Measurements from ENCODE around the gene TNFRSF21. TPM values are rescaled to one million over a fixed set of nuclear protein-coding genes. Genes with fewer than 3 reads are reported as not detected.

TNFRSF21 gene
- total RNA-seq, 1 donor: 1.4 TPM

DNA sequence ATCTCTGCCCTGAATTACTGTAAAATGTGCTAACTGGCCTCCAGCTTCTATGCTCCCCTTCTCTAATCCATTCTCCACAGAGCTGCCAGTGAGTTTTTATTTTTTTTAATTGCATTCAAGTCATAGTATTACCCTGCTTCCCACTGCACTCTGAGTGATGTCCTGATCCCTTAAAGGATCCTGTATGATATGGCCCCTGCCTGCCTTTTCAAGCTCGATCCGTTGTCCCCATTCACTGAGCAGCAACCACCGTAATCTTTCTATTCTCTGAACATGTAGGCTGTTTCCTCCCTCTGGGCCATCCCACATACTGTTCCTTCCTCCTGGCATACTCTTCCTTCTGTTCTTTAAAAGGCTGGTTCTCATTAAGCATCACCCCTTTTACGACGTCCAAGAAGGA, 9.3 kb downstream of the TNFRSF21 start:
- Histone ChIP-seq H3K9me3 (ENCODE audit: low read depth, low read length) (no peaks in the 10 kb centered on the region), H3K4me3 (ENCODE audit: insufficient read depth, low read length) (no peak overlapping the region), H3K4me1 (ENCODE audit: insufficient read depth, low read length) (no peaks in the 10 kb centered on the region), H2AFZ (ENCODE audit: low read length) (no peak overlapping the region), H3K27me3 (ENCODE audit: insufficient read depth, low read length) (peaks cover 3% of the 10 kb centered on the region), H3K36me3 (ENCODE audit: insufficient read depth, low read length) (no peaks in the 10 kb centered on the region), H3K4me2 (ENCODE audit: insufficient read depth, low read length) (no peak overlapping the region), H3K79me2 (ENCODE audit: insufficient read depth, low read length) (no peaks in the 10 kb centered on the region), H3K27ac (ENCODE audit: low read depth, low read length) (no peak overlapping the region), H4K20me1 (ENCODE audit: insufficient read depth, low read length) (no peaks in the 10 kb centered on the region)
- DNase-seq (ENCODE audit: insufficient read length, low spot score, missing footprints): no peak
- TF ChIP-seq, protein P1, sequence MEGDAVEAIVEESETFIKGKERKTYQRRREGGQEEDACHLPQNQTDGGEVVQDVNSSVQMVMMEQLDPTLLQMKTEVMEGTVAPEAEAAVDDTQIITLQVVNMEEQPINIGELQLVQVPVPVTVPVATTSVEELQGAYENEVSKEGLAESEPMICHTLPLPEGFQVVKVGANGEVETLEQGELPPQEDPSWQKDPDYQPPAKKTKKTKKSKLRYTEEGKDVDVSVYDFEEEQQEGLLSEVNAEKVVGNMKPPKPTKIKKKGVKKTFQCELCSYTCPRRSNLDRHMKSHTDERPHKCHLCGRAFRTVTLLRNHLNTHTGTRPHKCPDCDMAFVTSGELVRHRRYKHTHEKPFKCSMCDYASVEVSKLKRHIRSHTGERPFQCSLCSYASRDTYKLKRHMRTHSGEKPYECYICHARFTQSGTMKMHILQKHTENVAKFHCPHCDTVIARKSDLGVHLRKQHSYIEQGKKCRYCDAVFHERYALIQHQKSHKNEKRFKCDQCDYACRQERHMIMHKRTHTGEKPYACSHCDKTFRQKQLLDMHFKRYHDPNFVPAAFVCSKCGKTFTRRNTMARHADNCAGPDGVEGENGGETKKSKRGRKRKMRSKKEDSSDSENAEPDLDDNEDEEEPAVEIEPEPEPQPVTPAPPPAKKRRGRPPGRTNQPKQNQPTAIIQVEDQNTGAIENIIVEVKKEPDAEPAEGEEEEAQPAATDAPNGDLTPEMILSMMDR (IDR thresholded peaks at IDR 0.05; ENCODE audit: extremely low read depth, low read depth, low read length): no peak

- Histone ChIP-seq H3K4me3 (ENCODE audit: insufficient read depth, low read length) (no peak overlapping the region), H3K79me2 (ENCODE audit: insufficient read depth, low read length) (no peaks in the 10 kb centered on the region), H2AFZ (ENCODE audit: low read length) (no peak overlapping the region), H3K4me2 (ENCODE audit: insufficient read depth, low read length) (no peak overlapping the region), H3K27ac (ENCODE audit: low read depth, low read length) (no peak overlapping the region), H4K20me1 (ENCODE audit: insufficient read depth, low read length) (no peaks in the 10 kb centered on the region), H3K36me3 (ENCODE audit: insufficient read depth, low read length) (no peaks in the 10 kb centered on the region), H3K27me3 (ENCODE audit: insufficient read depth, low read length) (peaks cover 3% of the 10 kb centered on the region), H3K9me3 (ENCODE audit: low read depth, low read length) (no peaks in the 10 kb centered on the region), H3K4me1 (ENCODE audit: insufficient read depth, low read length) (no peaks in the 10 kb centered on the region)
- TF ChIP-seq, protein P1 (IDR thresholded peaks at IDR 0.05; ENCODE audit: extremely low read depth, low read depth, low read length): no peak
- no peak for DNase-seq (ENCODE audit: insufficient read length, low spot score, missing footprints)
Observed at GRCh38 chr6:47299965-47300364, 9.7 kb downstream of the TNFRSF21 start.

DNA sequence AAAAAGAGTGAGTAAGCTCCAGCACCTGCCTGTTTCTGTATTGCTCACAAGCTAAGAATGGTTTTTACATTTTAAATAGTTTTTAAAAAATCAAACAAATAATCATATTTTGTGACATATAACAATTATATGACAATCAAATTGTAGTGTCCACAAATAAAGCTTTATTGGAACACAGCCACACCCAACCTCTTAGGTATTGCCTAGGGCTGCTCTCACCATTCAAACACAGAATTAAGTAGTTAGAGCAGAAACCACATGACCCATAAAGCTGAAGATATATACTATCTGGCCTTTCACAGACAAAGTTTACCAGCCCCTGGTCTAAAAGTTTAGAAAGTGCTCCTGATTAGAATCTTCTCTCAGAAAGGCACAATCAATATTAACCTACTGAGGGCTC, 11.2 kb downstream of the TNFRSF21 start:
- H2AFZ ChIP-seq (ENCODE audit: low read length): no peak overlapping the region
- no peak for DNase-seq (ENCODE audit: insufficient read length, low spot score, missing footprints)
- H3K79me2 ChIP-seq (ENCODE audit: insufficient read depth, low read length): no peaks in the 10 kb centered on the region
- H3K4me1 ChIP-seq (ENCODE audit: insufficient read depth, low read length): no peaks in the 10 kb centered on the region
- peaks cover 3% of the 10 kb centered on the region for H3K27me3 ChIP-seq (ENCODE audit: insufficient read depth, low read length)
- TF ChIP-seq, protein P1 (IDR thresholded peaks at IDR 0.05; ENCODE audit: extremely low read depth, low read depth, low read length): no peak
- H4K20me1 ChIP-seq (ENCODE audit: insufficient read depth, low read length): no peaks in the 10 kb centered on the region
- no peaks in the 10 kb centered on the region for H3K36me3 ChIP-seq (ENCODE audit: insufficient read depth, low read length)
- H3K27ac ChIP-seq (ENCODE audit: low read depth, low read length): no peak overlapping the region
- no peaks in the 10 kb centered on the region for H3K9me3 ChIP-seq (ENCODE audit: low read depth, low read length)
- no peak overlapping the region for H3K4me3 ChIP-seq (ENCODE audit: insufficient read depth, low read length)
- no peak overlapping the region for H3K4me2 ChIP-seq (ENCODE audit: insufficient read depth, low read length)

DNA sequence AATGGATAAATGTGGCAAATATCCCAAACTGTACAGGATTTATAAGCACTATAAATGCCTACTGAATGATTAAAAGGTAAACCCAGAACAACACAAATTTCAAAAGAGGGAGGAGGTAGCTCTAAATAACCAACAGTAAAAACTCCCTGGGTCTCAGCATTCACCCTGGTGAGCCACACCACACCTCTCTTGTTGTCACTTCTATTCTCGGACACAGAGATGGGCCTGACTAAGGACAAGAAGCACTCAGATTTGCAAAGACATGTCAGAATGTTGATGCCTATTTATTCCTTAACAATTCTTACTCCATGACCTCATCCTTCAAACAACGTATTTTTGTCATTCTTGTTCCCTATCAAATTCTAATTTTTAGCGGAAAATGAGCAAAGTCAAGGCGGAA, 14.7 kb downstream of the TNFRSF21 start:
- no peak overlapping the region for H2AFZ ChIP-seq (ENCODE audit: low read length)
- H3K4me1 ChIP-seq (ENCODE audit: insufficient read depth, low read length): no peaks in the 10 kb centered on the region
- no peaks in the 10 kb centered on the region for H3K36me3 ChIP-seq (ENCODE audit: insufficient read depth, low read length)
- no peak overlapping the region for H3K4me3 ChIP-seq (ENCODE audit: insufficient read depth, low read length)
- no peaks in the 10 kb centered on the region for H3K27me3 ChIP-seq (ENCODE audit: insufficient read depth, low read length)
- no peaks in the 10 kb centered on the region for H4K20me1 ChIP-seq (ENCODE audit: insufficient read depth, low read length)
- H3K4me2 ChIP-seq (ENCODE audit: insufficient read depth, low read length): no peak overlapping the region
- H3K27ac ChIP-seq (ENCODE audit: low read depth, low read length): no peak overlapping the region
- TF ChIP-seq, protein P1 (IDR thresholded peaks at IDR 0.05; ENCODE audit: extremely low read depth, low read depth, low read length): no peak
- no peaks in the 10 kb centered on the region for H3K79me2 ChIP-seq (ENCODE audit: insufficient read depth, low read length)
- no peak for DNase-seq (ENCODE audit: insufficient read length, low spot score, missing footprints)
- H3K9me3 ChIP-seq (ENCODE audit: low read depth, low read length): no peaks in the 10 kb centered on the region

All from osteoblast (primary cell).